Spinal cord (tissue), 10 donors: ENCODE results near the gene CCDC187. TPM values are rescaled to one million over a fixed set of nuclear protein-coding genes. Genes with fewer than 3 reads are reported as not detected.
"Not testable (repeated sequence)": the region's sequence is repeated elsewhere in the genome, so short reads cannot be mapped to it uniquely, and the experiment has no call there.

ENCODE experiments used
- DNase-seq, 6 donors: peaks; one replicate each; pipeline versions ENCODE4 v3.0.0 to v3.0.0-alpha.2; 2013 to 2015; ENCODE audit warnings: low spot score in 6 of 6, low read depth in 4 of 6
- H3K27ac ChIP-seq: one replicate; pipeline ENCODE4 v1.5.1; 2013; ENCODE audit warnings: low read depth, low read length, control low read depth
- H3K27me3 ChIP-seq: one replicate; pipeline ENCODE4 v1.6.1; 2013; ENCODE audit warnings: low read length; ENCODE audit not compliant: control insufficient read depth, insufficient read depth
- H3K36me3 ChIP-seq: one replicate; pipeline ENCODE4 v1.6.1; 2013; ENCODE audit warnings: low read length; ENCODE audit not compliant: control insufficient read depth, insufficient read depth
- H3K4me1 ChIP-seq: one replicate; pipeline ENCODE4 v1.6.1; 2013; ENCODE audit warnings: low read length; ENCODE audit not compliant: control insufficient read depth, insufficient read depth
- H3K4me3 ChIP-seq: one replicate; pipeline ENCODE4 v1.5.1; 2013; ENCODE audit warnings: low read depth, low read length, control low read depth
- H3K9me3 ChIP-seq: one replicate; pipeline ENCODE4 v1.6.1; 2013; ENCODE audit warnings: low read length; ENCODE audit not compliant: control insufficient read depth, insufficient read depth
- WGBS: methylation state at CpG from one replicate; pipeline ENCODE4 v1.1.5; 2013; ENCODE audit warnings: missing lambda C conversion rate; ENCODE audit not compliant: insufficient coverage; 5-methylcytosine and 5-hydroxymethylcytosine counted together
- polyA plus RNA-seq, 2 donors: library from polyadenylated mRNA; unstranded; fragments of 120-200 nt; gene quantifications; one replicate each; pipeline ENCODE4 v1.2.1, GENCODE V29; 2013; ENCODE audit not compliant: insufficient read length in 2 of 2
- total RNA-seq, 2 donors: library from RNA; depleted of rRNA in 1 of 2; stranded (reverse); fragments of 120-200 nt in 1 of 2; fragments of >200 nt in 1 of 2; gene quantifications; one replicate each; pipeline versions ENCODE4 v1.2.3 to v1.2.4, GENCODE V29; 2013 to 2014
- donor health status: healthy.

The CCDC187 gene
- total and polyA plus RNA-seq, 4 donors = 0.05 to 0.33 (median 0.15) TPM

- Histone ChIP-seq H3K27me3 (no peaks in the 10 kb centered on the region), H3K9me3 (no peaks in the 10 kb centered on the region), H3K4me1 (peaks cover 45% of the 10 kb centered on the region), H3K4me3 (no peak overlapping the region), H3K36me3 (peaks cover 54% of the 10 kb centered on the region), H3K27ac (peak overlapping the region; percentile 25)
- WGBS = 56% methylated on average over 23 of the region's 25 CpGs
- DNase-seq = peak in 2 of 6 donors; percentile 62 to 87
These were observed 64.5 kb downstream of the CCDC187 start for GRCh38 chr9:136239135-136239982.

GRCh38 chr9:136238342-136238732 is 65.6 kb downstream of the CCDC187 start:
- 48% methylated on average over 12 of the region's 12 CpGs for WGBS
- Histone ChIP-seq H3K4me1 (peaks cover 41% of the 10 kb centered on the region), H3K36me3 (peaks cover 61% of the 10 kb centered on the region), H3K27ac (no peak overlapping the region), H3K27me3 (no peaks in the 10 kb centered on the region), H3K9me3 (no peaks in the 10 kb centered on the region), H3K4me3 (no peak overlapping the region)
- DNase-seq = no peak

GRCh38 chr9:136237486-136238341 is 66.2 kb downstream of the CCDC187 start:
- H3K27ac ChIP-seq = no peak overlapping the region
- H3K9me3 ChIP-seq = no peaks in the 10 kb centered on the region
- H3K36me3 ChIP-seq = peaks cover 61% of the 10 kb centered on the region
- H3K4me3 ChIP-seq = no peak overlapping the region
- H3K27me3 ChIP-seq = no peaks in the 10 kb centered on the region
- peaks cover 39% of the 10 kb centered on the region for H3K4me1 ChIP-seq
- WGBS = 95% methylated on average over 31 of the region's 32 CpGs
- DNase-seq = no peak

- Histone ChIP-seq H3K4me1 (peaks cover 32% of the 10 kb centered on the region), H3K36me3 (peaks cover 52% of the 10 kb centered on the region)
- not testable (repeated sequence) for H3K27me3 ChIP-seq, H3K4me3 ChIP-seq, DNase-seq, H3K9me3 ChIP-seq, H3K27ac ChIP-seq
- WGBS = 97% methylated on average over 43 of the region's 43 CpGs
These were observed 67.2 kb downstream of the CCDC187 start for GRCh38 chr9:136236471-136237410.

- Histone ChIP-seq H3K4me1 (peaks cover 31% of the 10 kb centered on the region), H3K4me3 (no peak overlapping the region), H3K27me3 (no peaks in the 10 kb centered on the region), H3K27ac (no peak overlapping the region), H3K9me3 (no peaks in the 10 kb centered on the region), H3K36me3 (peaks cover 53% of the 10 kb centered on the region)
- 90% methylated on average over 26 of the region's 27 CpGs for WGBS
- no peak for DNase-seq
These were observed 68.0 kb downstream of the CCDC187 start for GRCh38 chr9:136235709-136236455.

GRCh38 chr9:136235171-136235570 is 68.7 kb downstream of the CCDC187 start:
- no peaks in the 10 kb centered on the region for H3K27me3 ChIP-seq
- 95% methylated on average over 17 of the region's 17 CpGs for WGBS

GRCh38 chr9:136234597-136234996 is 69.3 kb downstream of the CCDC187 start:
- 95% methylated on average over 21 of the region's 21 CpGs for WGBS
- H3K27me3 ChIP-seq = no peaks in the 10 kb centered on the region
- no peak overlapping the region for H3K27ac ChIP-seq

More at GRCh38 chr9:136235171-136235570, 68.7 kb downstream of the CCDC187 start:
- Histone ChIP-seq H3K4me3 (no peak overlapping the region), H3K4me1 (peaks cover 24% of the 10 kb centered on the region), H3K9me3 (no peaks in the 10 kb centered on the region), H3K27ac (no peak overlapping the region), H3K36me3 (peaks cover 56% of the 10 kb centered on the region)
- no peak for DNase-seq

GRCh38 chr9:136233868-136234267 is 70.0 kb downstream of the CCDC187 start:
- DNase-seq = no peak
- WGBS = 88% methylated on average over 14 of the region's 14 CpGs
- Histone ChIP-seq H3K27ac (no peak overlapping the region), H3K4me3 (no peak overlapping the region), H3K9me3 (no peaks in the 10 kb centered on the region), H3K4me1 (peaks cover 22% of the 10 kb centered on the region), H3K36me3 (peaks cover 56% of the 10 kb centered on the region), H3K27me3 (no peaks in the 10 kb centered on the region)

More at GRCh38 chr9:136234597-136234996, 69.3 kb downstream of the CCDC187 start:
- Histone ChIP-seq H3K9me3 (no peaks in the 10 kb centered on the region), H3K36me3 (peaks cover 56% of the 10 kb centered on the region), H3K4me1 (peaks cover 24% of the 10 kb centered on the region), H3K4me3 (no peak overlapping the region)
- no peak for DNase-seq
